Adrenal gland (tissue), 5 donors: ENCODE measurements around the gene GOLGA6L24.
"Not testable (repeated sequence)": the region's sequence is repeated elsewhere in the genome, so short reads cannot be mapped to it uniquely, and the experiment has no call there.

Experiments used
- CTCF ChIP-seq, 6 experiments: fragments of 450-650 bp in 4 of 6; fragments of 200-600 bp in 2 of 6; sonication (generic) in 1 of 6; IDR thresholded peaks; 1 replicate in 5 of 6; 2 replicates in 1 of 6; pipeline versions ENCODE4 v1.5.1 to v1.8.0; 2016 to 2021; ENCODE audit warnings: antibody characterized with exemption in 6 of 6, mild to moderate bottlenecking in 2 of 6, moderate library complexity in 1 of 6
- POLR2A ChIP-seq, 2 donors: fragments of 450-650 bp; IDR thresholded peaks; one replicate each; pipeline ENCODE4 v1.6.1; 2017; ENCODE audit warnings: antibody characterized with exemption in 2 of 2, mild to moderate bottlenecking in 2 of 2, moderate library complexity in 1 of 2
- donor health status: DM: no; HTN: no; CAD: no.

GRCh38 chr15:28321358-28322078 lies 36.4 kb downstream of the GOLGA6L24 start:
- not testable (repeated sequence) for TF ChIP-seq CTCF, POLR2A (IDR thresholded peaks at IDR 0.05)
